ENCODE measurements around the gene MKKS. TPM values are rescaled to one million over a fixed set of nuclear protein-coding genes. Genes with fewer than 3 reads are reported as not detected.

MKKS gene
- polyA plus RNA-seq, 2 of the 4 experiments (the other 2 are of a cell fraction) = 24.3 to 85.2 TPM

DNA sequence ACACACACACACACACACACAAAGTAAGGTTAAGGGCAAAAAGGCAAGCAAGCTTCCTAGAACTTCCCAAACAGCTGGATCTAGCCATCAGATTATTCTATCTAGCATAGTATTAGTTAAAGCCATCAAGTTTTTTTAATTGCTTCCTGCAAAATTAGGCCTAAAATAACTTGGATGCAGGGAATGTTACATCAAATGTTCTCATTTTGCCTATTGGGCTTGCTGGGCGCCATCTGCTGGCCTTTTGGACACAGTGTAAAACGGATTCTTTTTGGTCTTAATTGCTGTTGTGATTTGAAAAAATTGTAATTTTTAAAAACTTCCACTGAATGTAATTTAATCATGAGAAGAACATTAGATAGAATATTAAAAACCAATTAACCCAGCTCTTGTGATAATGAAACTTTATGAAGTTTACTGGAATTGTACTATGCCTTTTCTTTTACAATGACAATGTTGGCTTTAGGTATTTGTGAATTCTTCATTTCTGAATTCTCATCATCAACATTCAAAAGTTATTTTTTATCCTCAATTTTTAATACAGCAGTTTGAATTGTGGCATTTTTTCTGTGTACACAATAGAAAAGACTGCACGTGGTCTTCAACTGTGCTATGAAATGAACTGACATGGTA lies 6.8 kb downstream of the MKKS start:
- DNase-seq (ENCODE audit: low read depth in 1 of 2, low spot score in 1 of 2) (peak; percentile 55 to 84), ATAC-seq (peak in 1 of 2 experiments; percentile 64; a peak in 3 of 6 replicates), FAIRE-seq (peak; percentile 93)
- ChIA-PET CTCF (interaction anchor here (0.5 to 10.8 kb wide), 81 partner anchors 8 to 1119 kb away, joined by 3 to 123 read pairs (median 5); partner anchors contain the start of gene SLX4IP), POLR2A (interaction anchor here (0.9 to 1.2 kb wide), 4 partner anchors 7 to 112 kb away, joined by 3 to 4 read pairs (median 3); no protein-coding TSS in a partner anchor)
- no peaks in the 10 kb centered on the region for H3K9me3 ChIP-seq
- no peak overlapping the region for H3K4me3 ChIP-seq
- H3K4me2 ChIP-seq = peak overlapping the region; percentile 20; the same call in 2 of the 3 replicates
- 8% methylated on average over 3 of the region's 3 CpGs for WGBS (ENCODE audit: missing lambda C conversion rate)
- peaks cover 80% of the 10 kb centered on the region for H3K4me1 ChIP-seq
- peak overlapping the region; percentile 90 to 96 for H3K27ac ChIP-seq
- TF ChIP-seq ZSCAN20 (CRISPR knock-in tag; IDR thresholded peaks at IDR 0.05) = no peak
- no peak for TF ChIP-seq NR3C1 (IDR thresholded peaks at IDR 0.05)
- TF ChIP-seq FOXS1 (CRISPR knock-in tag; IDR thresholded peaks at IDR 0.05) = no peak
- no peak for TF ChIP-seq ATOH8 (CRISPR knock-in tag; IDR thresholded peaks at IDR 0.05; ENCODE audit: low read depth)
- TF ChIP-seq HDAC2 (IDR thresholded peaks at IDR 0.05) = no peak
- TF ChIP-seq HOXA7 (CRISPR knock-in tag; IDR thresholded peaks at IDR 0.05) = peak; percentile 44; the same call in 1 of the 2 replicates
- TF ChIP-seq, protein P1, sequence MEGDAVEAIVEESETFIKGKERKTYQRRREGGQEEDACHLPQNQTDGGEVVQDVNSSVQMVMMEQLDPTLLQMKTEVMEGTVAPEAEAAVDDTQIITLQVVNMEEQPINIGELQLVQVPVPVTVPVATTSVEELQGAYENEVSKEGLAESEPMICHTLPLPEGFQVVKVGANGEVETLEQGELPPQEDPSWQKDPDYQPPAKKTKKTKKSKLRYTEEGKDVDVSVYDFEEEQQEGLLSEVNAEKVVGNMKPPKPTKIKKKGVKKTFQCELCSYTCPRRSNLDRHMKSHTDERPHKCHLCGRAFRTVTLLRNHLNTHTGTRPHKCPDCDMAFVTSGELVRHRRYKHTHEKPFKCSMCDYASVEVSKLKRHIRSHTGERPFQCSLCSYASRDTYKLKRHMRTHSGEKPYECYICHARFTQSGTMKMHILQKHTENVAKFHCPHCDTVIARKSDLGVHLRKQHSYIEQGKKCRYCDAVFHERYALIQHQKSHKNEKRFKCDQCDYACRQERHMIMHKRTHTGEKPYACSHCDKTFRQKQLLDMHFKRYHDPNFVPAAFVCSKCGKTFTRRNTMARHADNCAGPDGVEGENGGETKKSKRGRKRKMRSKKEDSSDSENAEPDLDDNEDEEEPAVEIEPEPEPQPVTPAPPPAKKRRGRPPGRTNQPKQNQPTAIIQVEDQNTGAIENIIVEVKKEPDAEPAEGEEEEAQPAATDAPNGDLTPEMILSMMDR (IDR thresholded peaks at IDR 0.05) = peak; percentile 98
- peak; percentile 96 for TF ChIP-seq SMC3 (IDR thresholded peaks at IDR 0.05)
- no peak for TF ChIP-seq FOSL2 (IDR thresholded peaks at IDR 0.05)
- 0 out of 2 replicates have a peak, but pooled peaks have one; percentile 29 for TF ChIP-seq FOSL2 (CRISPR knock-in tag; IDR thresholded peaks at IDR 0.05)
- TF ChIP-seq CHD2 (IDR thresholded peaks at IDR 0.05; ENCODE audit: low read length, partially characterized antibody) = no peak
- no peak for TF ChIP-seq JUNB (IDR thresholded peaks at IDR 0.05)
- no peak for TF ChIP-seq MYC (IDR thresholded peaks at IDR 0.05; ENCODE audit: borderline replicate concordance, low read length)
- no peak for TF ChIP-seq GATA3 (IDR thresholded peaks at IDR 0.05; ENCODE audit: borderline replicate concordance)
- 0 out of 2 replicates have a peak, but pooled peaks have one; percentile 55 for TF ChIP-seq HOXB5 (CRISPR knock-in tag; IDR thresholded peaks at IDR 0.05)
- TF ChIP-seq RAD21 (conservative IDR thresholded peaks at IDR 0.05 in 1 of 2, IDR thresholded peaks at IDR 0.05 in 1 of 2) = peak; percentile 87 to 90
- TF ChIP-seq EP300 (IDR thresholded peaks at IDR 0.05) = no peak

- 25% methylated on average over 2 of the region's 2 CpGs for WGBS (ENCODE audit: missing lambda C conversion rate)
- peak overlapping the region; percentile 83 to 90 for H3K27ac ChIP-seq
- H3K4me1 ChIP-seq = peaks cover 80% of the 10 kb centered on the region
- TF ChIP-seq REST (IDR thresholded peaks at IDR 0.05) = no peak
- no peak for TF ChIP-seq MAFK (IDR thresholded peaks at IDR 0.05; ENCODE audit: partially characterized antibody)
- no peak for TF ChIP-seq EHMT2 (IDR thresholded peaks at IDR 0.05; ENCODE audit: low read depth)
- no peak for TF ChIP-seq JUN (IDR thresholded peaks at IDR 0.05)
- TF ChIP-seq SMC3 (IDR thresholded peaks at IDR 0.05) = no peak
- ChIA-PET POLR2A (interaction anchor here (1.3 kb wide), 1 partner anchor 11 kb away, joined by 6 read pairs; the partner anchor contains the start of genes MKKS and SLX4IP), CTCF (interaction anchor here (1.1 to 10.8 kb wide), 7 partner anchors 10 to 807 kb away, joined by 3 to 123 read pairs (median 6); partner anchors contain the start of genes MKKS and SLX4IP)
- H3K4me2 ChIP-seq = peak overlapping the region; percentile 52
- no peak for ATAC-seq
- no peak overlapping the region for H3K4me3 ChIP-seq
- DNase-seq (ENCODE audit: low read depth in 1 of 2, low spot score in 1 of 2) = no peak
- peak; percentile 99 for FAIRE-seq
- no peaks in the 10 kb centered on the region for H3K9me3 ChIP-seq
Measured at GRCh38 chr20:10423735-10424134, 10.3 kb downstream of the MKKS start.
